DMS53 treated with DMSO at 0.1 percent for 48 hours (cell line): ENCODE results near the gene TARDBP.
"Not testable (repeated sequence)": the region's sequence is repeated elsewhere in the genome, so short reads cannot be mapped to it uniquely, and the experiment has no call there.

ENCODE experiments used
- DNase-seq: peaks from one replicate; lab custom pipeline; 2025; ENCODE audit not compliant: unreplicated experiment; lab: John Stamatoyannopoulos, UW

TARDBP gene

DNA sequence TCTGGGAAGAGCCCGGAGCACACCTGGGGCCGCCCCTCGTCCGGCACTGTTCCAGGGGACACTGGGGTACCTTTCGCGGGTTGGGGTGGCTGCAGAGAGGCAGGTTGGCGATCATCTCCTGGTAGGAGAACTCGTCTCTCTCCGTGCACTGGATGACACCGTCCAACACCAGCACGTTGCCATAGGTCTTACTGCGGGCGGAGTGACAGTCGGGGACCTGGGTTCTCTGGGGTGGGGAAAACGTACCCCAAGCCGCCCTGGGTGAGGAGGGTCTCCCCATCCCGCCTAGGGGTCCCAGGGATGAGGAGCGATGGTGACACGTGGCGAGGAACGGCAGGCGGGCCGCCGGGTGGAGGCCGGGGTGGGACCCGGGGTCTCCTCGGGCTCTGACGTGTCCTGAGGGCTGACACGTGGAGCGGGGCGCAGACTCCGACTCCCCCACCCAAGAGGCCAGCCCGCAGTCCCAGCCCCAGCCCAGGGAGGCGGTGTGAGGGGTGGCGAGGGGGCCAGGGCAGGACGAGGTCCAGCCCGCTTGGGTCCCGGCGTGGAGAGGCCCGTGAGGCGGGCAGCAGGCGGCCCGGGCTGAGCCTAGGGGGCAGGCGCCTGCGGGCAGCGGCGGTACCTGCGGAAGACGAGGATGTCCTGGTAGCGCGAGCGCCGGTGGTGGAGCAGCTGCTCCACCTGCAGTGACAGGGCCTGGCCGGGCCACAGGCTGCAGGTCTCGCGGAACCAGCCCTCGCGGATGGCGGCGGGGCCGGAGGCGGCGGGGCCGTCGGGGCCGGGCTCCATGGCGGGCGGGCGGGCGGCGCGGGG, 46.9 kb downstream of the TARDBP start:
- peak; percentile 18 for DNase-seq

DNA sequence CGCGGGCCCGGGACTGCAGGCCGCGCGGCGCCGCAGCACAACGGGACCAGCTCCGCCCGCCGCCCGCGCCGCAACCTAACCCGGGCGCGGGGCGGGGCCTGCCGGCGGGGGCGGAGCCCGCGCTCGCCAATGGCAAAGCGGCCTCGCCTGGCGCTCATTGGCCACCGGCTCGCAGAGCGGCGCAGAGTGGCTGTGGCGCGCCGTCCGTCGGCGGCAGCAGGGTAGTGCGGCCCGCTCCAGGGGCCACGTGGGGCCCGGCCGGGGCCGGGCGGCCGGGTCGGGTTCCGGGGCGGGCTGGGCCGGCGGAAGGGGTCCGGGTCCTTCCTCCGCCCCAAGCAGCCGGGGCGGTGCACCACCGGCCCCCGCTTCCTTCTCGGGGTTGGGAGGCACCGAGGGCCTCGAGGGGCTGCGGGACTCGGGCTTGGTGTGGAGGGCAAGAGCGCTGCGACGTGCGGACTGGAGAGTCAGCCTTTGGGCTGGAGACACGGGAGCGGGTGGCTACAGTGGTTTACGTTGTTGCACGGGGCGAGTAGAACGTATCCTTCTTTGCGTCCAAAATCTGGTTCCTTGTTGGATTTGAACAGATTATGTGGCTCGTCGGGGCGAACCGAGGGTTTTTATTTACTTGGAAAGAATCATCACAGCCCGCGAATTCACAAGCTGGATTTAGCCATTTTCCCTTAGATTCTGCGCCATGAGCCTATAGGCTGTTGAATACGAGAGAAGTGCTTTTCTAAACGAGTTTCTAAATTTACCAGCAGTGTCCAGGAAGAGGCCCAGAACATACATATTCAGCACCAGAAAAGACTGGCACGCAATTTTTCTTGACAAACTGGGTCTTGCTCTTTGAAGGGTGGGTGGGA, 47.7 kb downstream of the TARDBP start, which contains the start of gene SRM:
TSS of gene SRM (minus strand) at position 51 of the 863 bp plus-strand sequence. CDS start 75 bp downstream, outside the sequence.
- DNase-seq: peak; percentile 86

DNA sequence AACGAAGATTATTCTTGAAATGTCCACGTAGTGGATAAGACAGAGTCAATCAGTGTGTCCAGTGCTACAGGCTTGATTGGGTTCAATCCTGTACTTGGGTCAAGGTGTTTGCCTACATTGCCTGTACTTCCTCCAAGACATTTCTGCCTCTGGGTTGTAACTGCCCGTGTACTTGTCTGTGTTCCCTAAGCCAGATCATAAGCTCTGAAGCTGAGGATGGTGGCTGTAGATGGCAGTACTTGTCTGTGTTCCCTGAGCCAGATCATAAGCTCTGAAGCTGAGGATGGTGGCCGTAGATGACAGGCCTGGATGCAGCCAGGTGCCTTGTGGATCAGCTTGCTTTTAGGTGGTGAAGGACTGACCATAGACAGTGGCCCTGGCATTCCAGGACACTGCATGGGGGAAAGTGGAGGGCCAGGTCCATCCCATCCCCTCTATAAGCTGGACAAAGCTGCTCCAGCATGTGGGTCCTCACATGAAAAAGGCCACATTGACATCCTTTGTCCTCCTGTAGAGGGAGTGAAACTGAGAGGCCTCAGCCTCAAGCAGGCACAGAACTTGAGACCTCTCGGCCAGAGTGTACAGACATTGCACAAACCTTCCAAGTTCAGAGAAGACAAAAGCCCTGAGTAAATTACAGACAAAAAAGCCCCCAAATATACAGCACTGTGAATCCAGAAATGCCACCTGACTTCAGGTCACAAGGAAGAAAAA, 49.4 kb downstream of the TARDBP start:
- no peak for DNase-seq

DNA sequence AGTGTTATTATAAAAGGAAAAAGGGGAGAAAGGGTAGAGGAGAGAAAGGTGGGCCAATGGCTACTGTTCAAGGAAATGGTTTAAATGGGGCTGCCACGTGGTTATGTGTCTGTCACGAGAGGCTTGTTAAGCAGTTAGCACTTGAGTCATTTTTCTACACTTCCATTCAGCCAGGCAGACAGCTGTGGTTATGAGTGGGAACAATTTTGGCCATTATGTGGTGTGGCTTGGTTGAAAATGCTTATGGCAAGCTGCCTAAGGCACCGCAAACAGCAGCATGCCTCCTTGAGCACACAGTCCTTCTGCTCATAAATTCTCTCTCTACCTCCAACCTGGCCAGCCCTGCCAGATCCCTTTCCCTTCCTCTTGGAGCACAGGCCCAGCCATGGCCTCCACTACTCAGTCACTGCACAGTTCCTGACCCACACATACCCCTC, 50.5 kb downstream of the TARDBP start:
- DNase-seq: no peak

DNA sequence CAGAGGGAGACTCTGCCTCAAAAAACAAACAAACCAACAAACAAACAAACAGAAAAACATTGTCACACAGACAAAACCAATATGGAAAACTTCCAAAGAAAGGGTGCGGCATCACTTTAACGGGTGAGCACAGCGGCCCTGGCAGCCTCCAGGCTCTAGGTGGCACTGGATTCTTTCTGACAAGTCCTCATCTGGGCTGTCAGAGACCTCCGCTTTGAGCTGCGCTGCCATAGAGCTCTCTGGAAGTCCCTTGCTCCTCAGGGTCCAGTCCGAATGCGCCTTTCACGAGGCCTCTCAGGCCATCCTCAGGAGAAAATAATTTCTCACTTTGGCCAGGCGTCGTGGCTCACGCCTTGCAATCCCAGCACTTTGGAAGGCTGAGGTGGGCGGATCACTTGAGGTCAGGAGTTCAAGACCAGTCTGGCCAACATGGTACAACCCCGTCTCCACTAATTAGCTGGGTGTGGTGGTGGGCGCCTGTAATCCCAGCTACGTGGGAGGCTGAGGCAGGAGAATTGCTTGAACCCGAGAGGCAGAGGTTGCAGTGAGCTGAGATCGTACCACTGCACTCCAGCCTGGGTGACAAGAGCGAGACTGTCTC, 51.6 kb downstream of the TARDBP start:
- DNase-seq: not testable (repeated sequence)

DNA sequence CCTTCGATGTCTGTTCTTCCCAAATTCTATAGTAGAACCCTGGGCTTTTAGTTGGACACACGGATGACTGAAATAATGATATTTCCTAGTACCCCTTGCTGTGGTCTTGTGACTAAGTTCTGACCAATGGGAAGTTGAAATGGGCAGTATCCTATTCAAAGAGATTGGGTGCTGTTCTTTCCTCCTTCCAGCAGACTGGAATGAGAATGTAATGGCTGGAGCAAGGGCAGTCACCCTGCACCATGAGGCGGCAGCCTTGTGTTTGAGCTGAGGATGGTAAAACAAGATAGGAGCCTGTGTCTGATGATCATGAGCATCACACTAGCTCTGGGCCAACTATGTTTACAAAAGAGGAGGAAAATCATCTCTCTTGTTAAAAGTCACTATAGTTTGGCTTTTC, 52.5 kb downstream of the TARDBP start:
- no peak for DNase-seq

DNA sequence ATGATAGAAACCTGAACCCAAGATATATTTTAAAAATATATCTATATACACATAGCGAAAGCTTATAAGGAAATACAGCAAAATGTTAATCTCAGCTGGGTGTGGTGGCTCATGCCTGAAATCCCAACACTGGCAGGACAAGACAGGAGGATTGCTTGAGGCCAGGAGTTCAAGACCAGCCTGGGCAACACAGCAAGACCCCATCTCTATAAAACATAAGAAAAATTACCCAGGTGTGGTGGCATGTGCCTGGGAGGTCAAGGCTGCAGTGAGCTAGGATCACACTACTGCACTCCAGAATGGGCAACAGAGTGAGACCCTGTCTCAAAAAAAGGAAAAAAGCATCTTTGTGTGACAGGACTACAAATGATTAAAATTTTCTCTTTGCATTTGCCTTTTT, 53.3 kb downstream of the TARDBP start:
- DNase-seq: no peak

DNA sequence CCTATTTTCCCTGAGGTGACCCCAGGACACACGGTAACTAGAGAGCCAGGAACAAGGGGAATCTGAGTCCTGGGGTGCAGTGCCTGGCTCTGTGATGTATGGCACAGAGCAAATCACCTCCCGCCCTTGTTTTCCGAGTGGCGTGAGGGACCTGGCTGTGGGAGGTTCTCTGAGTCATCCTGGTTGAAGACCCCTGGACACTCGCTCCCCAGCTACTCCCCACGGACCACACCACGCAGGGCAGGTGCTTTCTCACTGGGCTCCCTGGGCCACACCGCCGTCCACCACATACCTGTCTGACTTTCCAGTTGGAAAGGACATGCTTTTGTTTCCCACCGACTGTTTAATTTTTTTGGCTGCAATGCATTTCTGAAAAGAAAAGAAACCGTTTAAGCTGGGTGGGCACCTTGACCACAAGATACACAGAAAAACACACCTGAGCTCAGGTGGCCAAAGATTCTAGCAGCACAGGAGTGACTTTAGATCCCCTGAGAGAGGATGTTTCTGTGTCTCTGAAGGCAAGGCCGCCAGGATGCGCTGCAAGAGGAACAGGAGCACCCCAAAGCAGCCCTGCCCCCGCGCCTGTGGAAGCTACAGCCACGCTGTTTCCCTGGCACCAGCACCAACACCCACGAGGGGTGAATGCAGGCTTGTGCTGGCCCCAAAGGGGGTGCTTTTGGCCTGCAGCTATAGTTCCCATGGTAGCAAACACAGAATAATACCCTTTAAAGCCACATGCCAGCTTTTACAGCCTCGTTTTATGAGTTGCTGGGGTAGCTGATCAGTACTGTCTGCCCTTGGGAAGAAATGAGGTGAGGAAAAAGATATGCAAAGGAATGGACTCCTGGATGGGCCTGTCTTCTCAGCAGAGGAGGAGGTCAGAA, 55.5 kb downstream of the TARDBP start:
- no peak for DNase-seq

DNA sequence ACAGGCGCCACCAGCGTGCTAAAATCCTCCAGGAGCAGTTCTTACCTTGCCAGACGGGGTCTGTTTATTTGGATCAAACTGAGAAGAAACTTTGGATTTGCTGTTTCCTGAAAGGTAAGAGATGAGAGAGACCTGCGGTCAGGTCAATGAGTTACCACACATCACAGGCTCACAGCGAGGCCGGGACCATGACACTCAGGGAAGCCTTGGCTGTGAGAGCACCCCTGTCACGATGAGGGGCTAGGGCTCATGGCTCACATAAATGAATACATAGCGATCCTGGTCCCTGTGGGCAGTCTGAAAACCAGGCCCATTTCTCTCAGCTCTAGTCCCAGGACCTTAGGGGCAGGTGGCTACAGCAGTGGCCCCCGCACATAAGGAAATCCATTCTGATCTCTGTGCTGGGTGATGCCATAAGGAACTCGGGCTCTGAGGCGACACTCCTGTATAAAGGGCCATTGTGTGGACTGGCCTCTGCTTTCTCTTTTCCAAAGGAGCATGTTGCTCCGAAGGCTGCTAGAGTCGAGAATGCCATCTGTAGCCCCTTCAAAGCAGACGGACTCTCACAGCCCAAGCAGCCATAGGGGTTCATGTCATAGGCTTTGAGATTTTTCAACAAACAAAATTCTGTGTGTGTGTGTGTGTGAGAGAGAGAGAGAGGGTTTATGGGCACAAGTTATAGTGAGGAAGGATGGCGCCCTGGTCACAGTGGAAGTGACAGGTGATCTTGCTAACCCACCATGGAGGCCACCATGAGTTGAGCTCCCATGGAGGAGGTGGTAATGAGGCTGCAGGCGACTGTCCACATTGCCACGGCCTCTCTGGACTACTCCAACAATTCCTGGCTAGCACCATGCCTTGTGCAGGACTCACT, 56.4 kb downstream of the TARDBP start:
- no peak for DNase-seq

DNA sequence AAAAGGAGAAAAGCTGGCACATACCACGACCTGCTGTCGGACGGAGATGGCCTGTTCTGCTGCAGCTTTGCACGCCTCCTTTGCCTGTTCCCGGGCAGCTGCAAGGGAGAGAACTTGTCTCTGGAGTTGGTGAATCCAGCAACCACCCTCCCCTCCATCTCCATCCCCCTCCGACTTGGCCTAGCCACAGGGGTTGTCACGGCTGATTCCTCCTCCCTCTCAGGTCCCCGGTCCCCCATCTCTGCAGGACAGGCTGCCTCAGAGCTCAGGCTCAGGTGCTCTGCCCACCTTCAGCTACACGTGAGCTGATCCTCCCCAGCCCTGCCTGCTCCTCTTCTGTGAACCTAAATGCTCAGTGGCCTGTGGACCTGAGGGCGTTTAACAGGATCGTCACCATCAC, 58.4 kb downstream of the TARDBP start:
- DNase-seq: no peak

DNA sequence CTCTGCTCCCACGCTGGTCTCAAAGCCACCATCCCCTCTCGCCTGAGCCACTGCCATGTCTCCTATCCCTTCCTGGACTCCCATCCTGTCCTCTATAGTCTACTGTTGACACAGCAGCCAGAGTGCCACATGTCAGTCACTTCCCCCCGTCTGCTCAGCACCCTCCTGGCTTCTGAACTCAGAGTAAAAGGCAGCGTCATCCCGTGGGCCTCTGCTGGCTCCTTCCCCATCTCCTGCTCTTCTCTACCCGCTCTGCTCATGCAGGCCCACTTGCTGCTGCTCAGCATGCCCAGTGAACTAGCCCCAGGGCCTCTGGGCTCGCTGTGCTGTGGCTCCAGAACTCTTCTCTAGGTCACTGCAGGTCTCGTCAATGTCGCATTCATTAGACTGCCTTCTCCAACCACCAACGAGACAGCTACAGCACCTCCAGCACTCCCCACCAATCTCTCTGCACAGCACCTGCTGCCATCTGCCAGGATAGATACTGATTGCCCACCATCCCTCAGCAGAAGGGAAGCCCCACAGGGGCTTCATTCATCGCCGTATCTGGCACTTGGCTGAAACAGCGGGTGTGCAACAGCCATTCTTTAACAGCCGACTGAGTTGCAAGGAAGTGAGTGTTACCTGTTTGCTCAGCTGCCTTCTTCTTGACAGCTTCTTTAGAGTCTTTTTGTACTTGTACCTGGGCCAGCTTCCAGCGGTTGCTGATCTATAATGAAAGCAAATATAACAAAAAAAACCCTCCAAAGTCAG, 59.2 kb downstream of the TARDBP start:
- peak; percentile 6 for DNase-seq

DNA sequence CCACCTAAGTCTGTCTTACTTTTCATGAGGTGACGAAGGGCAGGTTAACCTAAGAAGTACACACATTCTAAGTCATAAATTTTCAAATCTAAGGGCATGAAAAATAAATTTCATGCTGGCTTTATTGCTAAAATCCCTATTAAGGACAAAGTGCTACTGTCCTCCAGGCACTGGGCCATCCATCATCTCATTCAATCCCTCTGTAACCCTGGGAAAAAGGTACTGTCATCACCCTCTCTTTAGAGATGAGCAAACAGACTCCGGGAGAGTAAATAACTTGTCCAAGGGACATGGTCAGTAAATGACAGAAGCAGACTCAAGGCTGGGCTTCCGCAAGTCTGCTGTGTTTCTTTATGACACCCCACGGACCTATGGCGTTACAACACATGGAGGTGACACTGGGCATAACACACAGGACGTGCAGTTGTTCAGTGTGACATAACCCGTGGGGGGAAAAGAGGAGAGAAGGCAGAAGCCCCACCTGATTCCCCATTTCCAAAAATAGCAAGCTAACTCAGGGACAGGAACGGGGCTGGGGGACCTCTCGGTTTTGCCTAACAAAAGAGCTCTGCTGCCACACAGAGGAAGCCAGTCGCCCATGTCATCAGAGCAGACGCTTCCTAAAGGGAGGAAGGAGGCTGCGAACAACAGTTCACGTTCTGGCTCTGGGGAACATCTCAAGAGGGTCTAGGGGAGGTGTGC, 59.9 kb downstream of the TARDBP start:
- no peak for DNase-seq

DNA sequence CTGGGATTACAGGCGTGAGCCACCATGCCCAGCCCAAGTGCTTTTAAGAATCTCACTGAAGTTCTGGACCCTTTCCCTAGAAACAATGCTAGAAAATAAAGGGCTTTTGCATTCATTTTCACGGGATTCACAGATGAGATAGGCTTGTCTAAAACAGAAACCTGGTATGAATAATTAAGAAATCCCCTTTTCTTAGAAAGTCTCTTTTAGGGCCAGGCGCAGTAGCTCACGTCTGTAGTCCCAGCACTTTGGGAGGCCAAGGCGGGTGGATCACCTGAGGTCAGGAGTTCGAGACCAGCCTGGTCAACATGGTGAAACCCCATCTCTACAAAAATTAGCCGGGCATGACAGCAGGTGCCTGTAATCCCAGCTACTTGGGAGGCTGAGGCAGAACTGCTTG, 60.9 kb downstream of the TARDBP start:
- not testable (repeated sequence) for DNase-seq
